Erythroblast (primary cell): Measurements from ENCODE around the gene SPEM1.

Experiments
- GATA1 ChIP-seq: IDR thresholded peaks from 2 replicates; pipeline ENCODE4 v1.6.1; 2011; ENCODE audit warnings: low read depth, mild to moderate bottlenecking, control low read depth, low read length, moderate library complexity
- POLR2A ChIP-seq: IDR thresholded peaks from 2 replicates; pipeline ENCODE4 v1.6.1; 2011; ENCODE audit warnings: mild to moderate bottlenecking, low read length

DNA sequence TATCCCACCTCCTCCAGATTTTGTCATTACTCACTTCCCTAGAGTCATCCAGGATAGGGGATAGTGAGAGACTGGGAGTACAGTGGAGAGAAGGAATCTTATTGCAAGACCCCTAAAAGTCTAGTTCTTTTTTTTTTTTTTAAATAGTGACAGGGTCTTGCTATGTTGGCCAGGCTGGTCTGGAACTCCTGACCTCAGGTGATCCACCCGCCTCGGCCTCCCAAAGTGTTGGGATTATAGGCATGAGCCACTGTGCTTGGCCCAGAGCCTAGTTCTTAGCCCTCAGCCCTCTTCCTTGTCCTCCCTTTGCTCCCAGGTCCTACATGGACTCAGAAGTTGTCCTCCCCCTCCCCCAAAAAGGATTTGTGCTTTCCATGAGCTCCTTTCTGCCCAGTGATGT, 22.0 kb downstream of the SPEM1 start:
- TF ChIP-seq POLR2A (no peak), GATA1 (no peak)
